ENCODE measurements around the gene KCNK4.
"Not testable (repeated sequence)": the region's sequence is repeated elsewhere in the genome, so short reads cannot be mapped to it uniquely, and the experiment has no call there.

The KCNK4 gene

DNA sequence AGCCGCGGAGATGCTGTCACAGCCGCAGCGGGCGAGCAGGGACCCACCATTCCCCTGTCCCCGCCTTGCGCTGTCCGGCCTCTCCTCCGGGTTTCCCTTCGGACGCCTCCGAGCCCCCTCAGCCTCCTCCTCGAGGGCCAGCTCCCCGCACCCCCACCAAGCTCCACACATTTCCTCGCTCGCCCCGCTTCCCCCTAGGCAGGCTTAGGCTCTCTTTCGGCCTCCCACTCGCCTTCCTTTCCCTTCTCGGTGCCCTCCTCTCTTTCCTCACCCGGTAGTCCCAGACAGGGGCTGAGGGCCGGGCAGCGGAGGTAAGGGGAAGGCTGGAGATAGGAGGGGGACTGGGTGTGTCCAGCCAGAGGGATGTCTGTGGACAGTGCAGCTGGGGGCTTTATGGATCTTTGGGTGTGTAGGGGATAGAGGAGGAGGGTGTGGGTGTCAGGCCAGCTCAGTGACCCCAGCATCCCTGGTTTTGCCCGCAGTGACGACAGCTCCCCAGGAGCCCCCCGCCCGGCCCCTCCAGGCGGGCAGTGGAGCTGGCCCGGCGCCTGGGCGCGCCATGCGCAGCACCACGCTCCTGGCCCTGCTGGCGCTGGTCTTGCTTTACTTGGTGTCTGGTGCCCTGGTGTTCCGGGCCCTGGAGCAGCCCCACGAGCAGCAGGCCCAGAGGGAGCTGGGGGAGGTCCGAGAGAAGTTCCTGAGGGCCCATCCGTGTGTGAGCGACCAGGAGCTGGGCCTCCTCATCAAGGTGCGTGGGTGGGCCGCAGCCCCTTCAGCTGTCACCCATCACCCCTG lies 1.6 kb downstream of the KCNK4 start:
- no peak for DNase-seq

DNA sequence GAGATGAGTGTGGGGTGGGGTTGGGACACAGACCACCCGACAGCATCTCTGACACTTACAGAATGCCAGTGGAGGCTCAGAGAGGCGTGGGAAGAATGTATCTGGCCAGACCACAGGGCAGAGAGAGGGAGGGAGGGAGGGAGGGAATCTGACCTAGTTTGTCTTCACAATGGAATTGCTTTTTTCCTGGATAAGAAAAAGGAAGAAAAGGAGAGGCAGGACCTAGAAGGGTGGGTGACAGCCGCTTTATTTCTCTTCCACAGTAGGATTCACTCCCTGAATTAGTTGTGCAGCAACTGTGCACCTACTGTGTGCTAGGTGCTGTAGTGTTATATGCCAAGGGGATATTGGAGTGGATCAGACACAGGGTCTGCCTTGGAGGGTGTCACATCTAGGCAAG lies 3.7 kb downstream of the KCNK4 start:
- DNase-seq: no peak

DNA sequence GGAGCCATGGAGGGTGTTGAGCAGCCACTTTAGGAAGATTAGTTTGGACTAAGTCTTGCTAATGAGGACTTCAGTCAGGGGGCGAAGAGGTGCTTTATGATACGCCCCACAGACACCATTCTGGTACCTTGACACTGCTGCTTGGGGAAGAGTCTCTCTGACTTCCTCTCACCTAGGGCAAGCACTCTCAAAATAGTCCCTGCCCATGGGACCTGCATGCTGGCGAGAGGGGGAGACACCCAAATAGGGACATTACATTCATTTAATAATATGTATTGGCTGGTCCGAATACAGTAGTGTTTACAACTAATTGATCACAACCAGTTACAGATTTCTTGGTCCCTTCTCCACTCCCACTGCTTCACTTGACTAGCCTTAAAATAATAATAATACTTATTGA lies 4.7 kb downstream of the KCNK4 start:
- no peak for DNase-seq

DNA sequence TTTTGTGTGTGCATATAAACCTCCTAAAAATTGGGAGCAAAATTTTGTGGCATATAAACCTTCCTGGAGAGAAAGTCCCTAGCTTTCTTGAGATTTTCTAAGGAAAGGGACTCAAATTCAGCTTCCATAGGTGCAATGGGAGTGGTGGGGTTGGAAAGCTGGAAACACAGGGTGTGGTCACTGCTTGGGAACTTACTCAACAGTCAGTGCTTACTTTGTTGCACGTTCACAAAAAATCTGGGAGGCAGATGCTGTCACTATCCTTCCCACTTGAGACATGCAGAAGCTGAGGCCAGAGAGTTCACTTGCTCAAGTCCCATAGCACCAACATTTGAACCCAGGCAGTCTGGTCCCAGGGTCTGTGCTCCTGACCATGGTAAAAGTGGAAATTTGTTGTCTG lies 5.1 kb downstream of the KCNK4 start:
- DNase-seq: no peak

DNA sequence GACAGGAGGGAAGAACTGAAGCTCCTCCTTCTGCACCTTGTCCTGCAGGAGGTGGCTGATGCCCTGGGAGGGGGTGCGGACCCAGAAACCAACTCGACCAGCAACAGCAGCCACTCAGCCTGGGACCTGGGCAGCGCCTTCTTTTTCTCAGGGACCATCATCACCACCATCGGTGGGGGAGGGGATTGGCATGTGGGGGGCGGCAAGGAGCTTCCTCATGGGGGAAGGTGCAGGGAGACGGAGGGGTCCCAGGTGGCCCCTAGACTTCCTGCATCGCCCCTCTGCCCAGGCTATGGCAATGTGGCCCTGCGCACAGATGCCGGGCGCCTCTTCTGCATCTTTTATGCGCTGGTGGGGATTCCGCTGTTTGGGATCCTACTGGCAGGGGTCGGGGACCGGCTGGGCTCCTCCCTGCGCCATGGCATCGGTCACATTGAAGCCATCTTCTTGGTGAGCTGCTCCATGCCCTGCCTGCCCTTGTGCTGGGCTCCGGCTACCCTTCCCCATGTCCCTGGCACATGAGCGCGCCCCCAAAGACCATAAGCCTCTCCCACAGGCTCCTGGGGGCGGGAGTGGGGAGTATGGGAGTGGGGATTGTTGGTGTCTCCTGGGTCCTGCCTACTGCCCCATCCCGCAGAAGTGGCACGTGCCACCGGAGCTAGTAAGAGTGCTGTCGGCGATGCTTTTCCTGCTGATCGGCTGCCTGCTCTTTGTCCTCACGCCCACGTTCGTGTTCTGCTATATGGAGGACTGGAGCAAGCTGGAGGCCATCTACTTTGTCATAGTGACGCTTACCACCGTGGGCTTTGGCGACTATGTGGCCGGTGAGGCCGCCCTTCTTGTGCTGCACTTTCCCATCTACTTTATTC lies 6.0 kb downstream of the KCNK4 start:
- DNase-seq: no peak

DNA sequence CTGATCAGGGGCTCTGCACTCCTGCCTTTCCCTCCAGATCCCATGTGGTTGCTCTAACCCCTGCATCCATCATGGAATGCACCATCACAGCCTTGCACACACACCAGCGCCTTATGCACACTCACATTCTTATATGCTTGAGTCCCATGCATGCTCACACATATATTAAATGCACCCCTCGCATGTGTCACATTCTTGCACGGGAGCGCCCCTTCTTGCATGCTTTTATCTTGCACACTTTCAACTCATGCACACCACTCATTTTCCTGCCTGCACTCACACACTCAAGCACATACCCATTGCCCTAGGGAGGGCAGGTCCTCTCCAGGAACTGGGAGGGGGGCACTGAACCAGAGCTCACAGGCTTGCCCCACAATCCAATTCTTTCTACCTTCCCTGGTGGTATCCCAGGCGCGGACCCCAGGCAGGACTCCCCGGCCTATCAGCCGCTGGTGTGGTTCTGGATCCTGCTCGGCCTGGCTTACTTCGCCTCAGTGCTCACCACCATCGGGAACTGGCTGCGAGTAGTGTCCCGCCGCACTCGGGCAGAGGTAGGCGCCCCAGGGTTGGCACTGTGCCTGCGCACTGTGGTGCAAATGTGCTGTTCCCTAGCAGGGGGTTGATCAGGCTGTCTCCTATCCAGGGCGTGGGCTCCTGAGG lies 6.7 kb downstream of the KCNK4 start:
- DNase-seq: no peak

DNA sequence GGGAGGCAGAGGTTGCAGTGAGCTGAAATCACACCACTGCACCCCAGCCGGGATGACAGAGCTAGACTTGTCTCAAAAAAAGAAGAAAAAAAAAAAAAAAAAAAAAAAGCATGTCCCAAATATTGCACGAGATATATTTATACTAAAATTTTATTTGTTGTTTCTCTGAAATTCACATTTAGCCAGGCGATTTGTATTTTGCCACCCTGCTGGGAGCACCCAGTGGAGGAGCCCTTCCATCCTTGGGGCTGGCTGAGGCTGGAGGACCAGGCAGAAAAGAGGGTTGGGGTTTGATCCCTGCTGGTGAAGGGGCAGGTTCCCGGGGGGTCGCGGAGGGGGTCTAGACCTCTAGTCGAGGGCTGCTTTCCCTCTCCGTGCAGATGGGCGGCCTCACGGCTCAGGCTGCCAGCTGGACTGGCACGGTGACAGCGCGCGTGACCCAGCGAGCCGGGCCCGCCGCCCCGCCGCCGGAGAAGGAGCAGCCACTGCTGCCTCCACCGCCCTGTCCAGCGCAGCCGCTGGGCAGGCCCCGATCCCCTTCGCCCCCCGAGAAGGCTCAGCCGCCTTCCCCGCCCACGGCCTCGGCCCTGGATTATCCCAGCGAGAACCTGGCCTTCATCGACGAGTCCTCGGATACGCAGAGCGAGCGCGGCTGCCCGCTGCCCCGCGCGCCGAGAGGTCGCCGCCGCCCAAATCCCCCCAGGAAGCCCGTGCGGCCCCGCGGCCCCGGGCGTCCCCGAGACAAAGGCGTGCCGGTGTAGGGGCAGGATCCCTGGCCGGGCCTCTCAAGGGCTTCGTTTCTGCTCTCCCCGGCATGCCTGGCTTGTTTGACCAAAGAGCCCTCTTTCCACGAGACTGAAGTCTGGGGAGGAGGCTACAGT lies 8.1 kb downstream of the KCNK4 start:
- no peak for DNase-seq

DNA sequence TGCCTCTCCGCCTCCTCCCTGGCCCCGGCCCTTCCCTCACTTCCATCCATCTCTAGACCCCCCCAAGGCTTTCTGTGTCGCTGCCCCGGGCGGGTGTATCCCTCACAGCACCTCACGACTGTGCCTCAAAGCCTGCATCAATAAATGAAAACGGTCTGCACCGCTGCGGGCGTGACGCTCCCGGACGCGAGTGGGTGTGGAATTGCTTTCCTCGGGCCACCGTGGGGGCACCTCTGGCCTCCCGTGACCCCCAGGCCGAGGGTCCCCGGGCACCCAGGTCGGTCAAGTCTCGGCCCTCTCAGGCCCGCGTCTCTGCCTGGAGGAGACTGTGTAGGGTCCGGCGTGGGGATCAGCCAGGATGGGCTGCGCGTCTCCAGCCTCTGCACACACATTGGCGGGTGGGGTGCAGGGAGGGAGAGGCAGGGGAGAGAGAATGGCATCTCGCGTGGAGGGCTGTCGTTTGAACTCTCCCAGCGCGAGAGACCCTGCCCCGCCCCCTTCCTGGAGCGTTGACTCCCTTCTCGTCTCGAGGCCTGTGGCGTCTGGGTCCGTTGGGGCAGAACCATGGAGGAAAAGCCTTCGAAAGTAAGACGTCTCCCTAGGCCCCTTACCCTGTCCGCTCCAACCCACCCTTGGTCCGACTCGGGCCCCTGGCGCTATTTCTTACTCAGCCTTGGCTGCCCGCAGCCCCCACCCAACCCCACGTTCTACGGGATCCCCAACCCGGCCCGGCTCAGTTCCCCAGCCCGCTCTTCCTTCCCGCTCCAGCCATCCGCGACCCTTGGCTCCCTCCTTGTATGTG lies 8.9 kb downstream of the KCNK4 start, which contains the start of gene CATSPERZ:
TSS of gene CATSPERZ (plus strand) at position 512 of the 802 bp plus-strand sequence. CDS start at position 565, 53 bp downstream.
- DNase-seq: no peak

DNA sequence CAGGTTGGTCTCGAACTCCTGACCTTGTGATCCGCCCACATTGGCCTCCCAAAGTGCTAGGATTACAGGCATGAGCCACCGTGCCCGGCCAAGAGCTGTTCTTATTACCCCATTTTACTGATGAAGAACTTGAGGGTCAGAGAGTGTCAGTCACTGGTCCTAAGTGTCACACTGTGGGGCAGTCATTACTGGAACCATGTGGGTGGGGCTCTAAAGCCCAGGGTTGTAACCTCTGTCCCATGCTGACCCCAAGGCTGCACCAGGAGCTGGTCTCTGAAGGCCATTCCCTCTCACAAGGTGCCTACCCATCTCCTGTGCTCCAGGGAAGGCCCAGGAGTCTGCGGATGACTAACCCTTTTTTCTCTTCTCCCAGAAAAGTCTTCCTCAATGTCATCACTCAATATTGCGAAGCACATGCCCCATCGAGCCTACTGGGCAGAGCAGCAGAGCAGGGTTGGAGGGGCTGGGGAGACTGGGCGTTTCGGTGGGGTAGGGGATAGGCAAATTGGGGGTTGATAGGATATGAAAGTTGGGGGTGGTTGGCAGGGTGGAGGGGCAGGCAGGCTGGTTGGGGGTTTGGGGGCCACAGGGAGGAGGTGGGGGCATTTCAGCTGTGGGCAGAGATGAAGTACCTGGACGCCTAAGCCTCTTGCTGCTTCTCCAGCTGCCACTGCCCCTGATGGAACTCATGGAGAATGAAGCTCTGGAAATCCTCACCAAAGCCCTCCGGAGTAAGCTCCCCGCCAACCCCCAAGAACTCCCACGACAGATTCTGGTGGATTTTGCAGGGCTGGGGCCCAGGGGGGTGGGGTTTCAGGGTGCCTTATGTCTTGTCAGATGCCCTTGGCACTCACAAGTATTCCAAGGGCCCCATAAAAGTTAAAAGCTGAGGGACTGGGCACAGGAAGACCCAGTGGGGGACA lies 12.3 kb downstream of the KCNK4 start:
- DNase-seq: no peak

DNA sequence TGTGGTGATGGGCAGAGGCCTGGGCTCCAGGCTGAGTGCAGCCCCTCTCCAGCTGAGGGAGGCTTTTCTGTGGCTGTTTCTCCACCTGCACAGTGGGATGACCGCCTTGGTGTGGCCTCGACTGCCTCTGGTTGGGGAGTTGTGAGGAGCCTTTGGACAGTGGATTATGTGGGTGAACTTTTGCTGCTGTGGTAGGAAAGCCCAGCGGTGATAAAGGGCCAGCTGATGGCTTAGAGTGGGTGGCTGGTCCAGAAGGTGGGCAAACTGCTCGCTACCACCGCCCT lies 12.9 kb downstream of the KCNK4 start:
- no peak for DNase-seq

DNA sequence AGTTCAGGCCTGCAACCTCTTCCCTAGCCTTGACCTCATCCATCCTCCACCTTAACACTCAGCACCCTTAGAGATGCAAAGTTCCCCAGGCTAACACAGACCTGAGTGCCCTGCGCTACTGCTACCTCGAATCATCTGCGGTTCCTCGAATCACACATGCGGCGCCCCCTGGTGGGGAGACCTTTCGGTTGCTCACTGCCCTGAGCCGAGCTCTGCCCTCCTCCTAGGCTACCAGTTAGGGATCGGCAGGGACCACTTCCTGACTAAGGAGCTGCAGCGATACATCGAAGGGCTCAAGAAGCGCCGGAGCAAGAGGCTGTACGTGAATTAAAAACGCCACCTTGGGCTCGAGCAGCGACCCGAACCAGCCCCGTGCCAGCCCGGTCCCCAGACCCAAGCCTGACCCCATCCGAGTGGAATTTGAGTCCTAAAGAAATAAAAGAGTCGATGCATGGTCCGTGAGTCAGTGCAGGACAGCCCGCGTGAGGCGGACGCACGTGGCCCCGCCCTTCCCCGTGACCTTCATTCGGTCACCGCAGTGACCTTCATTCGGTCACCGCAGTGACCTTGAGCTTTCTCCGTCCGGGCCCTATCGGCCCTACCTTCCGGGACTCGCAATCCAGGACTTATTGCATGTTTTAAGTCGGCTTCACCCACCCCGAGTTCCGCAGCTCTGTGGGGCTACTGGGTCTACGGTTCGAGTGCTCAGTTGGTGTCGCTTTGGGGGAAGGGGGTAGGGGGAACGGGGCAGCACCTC lies 13.4 kb downstream of the KCNK4 start:
- peak; percentile 83 to 91 for DNase-seq

DNA sequence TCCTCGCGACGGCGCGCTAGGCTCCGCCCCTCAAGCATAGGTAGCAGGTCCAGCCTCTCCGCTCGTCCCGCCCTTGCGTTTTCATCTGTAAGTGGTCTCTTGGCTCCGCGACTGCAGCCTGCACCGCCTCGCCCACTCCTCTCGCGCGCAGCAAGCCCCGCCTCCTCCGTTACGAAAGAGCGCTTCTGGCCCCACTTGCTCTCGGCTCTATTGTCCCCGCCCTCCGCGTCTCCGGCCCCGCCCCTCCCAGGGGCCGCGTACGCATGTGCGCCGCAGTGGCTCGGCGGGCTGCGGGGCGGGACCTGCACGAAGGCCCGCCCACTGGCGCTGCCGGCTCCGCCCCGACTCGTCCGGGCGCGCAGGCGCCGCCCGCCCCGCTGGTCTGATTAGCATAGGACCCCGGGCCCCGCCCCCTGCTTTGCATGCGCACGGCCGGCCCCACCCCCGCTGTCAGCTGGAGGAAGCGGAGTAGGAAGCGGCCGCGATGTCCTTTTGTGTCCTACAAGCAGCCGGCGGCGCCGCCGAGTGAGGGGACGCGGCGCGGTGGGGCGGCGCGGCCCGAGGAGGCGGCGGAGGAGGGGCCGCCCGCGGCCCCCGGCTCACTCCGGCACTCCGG lies 14.1 kb downstream of the KCNK4 start, which contains the start of gene ESRRA:
TSS of gene ESRRA (plus strand) at position 450 of the 616 bp plus-strand sequence. CDS start 1,656 bp downstream, outside the sequence.
- peak; percentile 96 to 98 for DNase-seq

DNA sequence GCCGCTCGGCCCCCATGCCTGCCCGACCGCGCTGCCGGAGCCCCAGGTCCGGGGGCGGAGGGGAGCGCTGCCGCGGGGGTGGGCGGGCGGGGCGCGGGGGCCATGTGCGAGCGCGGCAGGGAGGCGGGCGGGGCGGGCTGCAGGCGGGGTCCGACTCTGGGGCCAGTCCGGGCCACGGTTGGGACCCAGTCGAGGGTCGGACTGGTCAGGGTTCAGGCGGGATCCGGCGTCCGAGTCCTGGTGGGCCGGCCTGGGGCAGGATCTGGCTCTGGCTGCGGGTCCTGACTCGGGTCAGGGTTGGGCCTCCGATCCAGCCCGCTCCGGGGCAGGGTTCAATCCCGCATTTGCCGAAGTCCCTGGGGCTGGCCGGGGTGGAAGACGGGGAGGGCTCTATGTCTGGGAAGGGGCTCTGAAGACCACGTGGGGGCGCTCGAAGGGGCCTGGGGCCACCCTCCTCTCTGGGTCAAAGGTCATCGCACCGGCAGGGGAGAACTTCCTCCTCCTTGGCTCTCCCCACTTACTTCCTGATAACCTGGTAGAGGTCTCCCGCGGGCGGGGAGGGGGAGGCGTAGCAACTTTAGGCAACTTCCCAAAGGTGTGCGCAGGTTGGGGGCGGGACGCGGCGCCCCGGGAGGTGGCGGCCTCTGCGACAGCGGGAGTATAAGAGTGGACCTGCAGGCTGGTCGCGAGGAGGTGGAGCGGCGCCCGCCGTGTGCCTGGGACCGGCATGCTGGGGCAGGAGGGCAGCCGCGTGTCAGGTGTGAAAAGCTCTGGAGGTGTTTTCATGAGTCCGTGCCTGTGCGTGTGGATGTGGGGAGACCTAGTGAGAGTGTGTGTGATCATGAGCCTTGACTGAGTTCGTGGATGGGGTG lies 14.8 kb downstream of the KCNK4 start:
- peak; percentile 40 to 70 for DNase-seq

DNA sequence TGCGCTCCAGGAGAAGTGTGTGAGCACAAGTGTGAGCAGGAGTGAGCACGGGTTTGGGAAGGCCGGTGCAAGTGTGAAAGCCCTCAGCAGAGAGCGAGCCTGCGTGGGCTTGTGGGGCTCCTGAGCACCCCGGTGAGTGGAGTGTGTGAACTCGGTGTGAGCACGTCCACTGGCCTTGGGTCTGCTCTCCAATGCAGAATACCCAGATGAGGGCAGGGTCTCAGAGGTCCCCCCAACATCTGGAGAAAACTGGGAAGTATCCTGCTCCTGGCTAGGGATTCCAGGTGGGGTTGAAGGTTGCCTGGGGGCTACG lies 15.4 kb downstream of the KCNK4 start:
- DNase-seq: no peak

DNA sequence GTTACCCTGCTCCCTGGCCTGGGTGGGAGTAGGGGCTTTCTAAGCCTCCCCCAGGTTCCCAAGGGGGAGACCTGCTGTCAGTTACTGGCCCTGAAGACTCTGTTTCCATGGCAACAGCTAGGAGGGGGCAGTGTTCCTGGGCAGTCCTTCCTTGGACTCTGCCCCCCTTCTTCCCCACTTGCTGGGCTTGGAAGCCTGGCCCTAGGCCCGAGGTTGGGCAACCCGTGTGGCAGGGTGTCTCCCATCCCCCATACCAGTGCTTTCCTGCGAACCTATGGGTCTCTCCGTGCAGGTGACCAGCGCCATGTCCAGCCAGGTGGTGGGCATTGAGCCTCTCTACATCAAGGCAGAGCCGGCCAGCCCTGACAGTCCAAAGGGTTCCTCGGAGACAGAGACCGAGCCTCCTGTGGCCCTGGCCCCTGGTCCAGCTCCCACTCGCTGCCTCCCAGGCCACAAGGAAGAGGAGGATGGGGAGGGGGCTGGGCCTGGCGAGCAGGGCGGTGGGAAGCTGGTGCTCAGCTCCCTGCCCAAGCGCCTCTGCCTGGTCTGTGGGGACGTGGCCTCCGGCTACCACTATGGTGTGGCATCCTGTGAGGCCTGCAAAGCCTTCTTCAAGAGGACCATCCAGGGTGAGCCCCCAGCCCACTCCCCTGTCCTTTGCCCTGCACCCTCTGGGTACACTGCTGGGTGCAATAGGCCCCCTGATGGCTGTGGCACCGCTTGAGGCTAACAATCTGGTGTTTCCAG lies 15.9 kb downstream of the KCNK4 start:
- no peak for DNase-seq

DNA sequence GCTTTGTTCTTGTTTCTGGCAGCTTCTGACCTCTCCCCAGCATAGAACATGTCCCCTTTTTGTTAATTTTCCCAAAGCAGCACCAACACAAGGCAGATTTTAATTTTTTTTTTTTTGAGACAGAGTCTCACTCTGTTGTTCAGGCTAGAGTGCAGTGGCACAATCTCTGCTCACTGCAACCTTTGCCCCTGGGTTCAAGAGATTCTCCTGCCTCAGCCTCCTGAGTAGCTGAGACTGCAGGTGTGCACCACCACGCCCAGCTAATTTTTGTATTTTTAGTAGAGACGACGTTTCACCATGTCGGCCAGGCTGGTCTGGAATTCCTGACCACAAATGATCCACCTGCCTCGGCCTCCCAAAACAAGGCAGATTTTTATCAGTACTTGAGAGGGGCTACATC lies 16.7 kb downstream of the KCNK4 start:
- DNase-seq: not testable (repeated sequence)

DNA sequence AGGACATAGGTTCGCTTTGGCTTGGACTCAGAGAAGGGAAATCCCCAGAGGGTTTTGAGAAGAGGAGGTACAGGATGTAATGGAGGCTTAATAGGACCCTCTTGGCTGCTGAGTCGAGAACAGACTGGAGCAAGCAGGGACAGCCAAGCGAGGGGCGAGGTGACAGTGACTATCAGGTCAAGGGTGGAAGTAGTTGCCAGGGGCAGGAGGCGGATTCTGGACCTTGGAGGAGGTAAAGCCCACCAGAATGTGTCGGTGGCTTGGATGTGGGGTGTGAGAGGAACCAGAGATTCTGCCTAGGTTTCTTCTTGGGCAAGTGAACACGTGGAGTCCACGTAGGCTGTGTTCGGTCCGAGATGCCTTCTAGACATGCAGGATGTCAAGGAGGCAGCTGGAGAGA lies 21.8 kb downstream of the KCNK4 start:
- no peak for DNase-seq

Measured in SW 1271 (cell line).